Measurements from ENCODE around the gene FAM13A.

FAM13A gene

DNA sequence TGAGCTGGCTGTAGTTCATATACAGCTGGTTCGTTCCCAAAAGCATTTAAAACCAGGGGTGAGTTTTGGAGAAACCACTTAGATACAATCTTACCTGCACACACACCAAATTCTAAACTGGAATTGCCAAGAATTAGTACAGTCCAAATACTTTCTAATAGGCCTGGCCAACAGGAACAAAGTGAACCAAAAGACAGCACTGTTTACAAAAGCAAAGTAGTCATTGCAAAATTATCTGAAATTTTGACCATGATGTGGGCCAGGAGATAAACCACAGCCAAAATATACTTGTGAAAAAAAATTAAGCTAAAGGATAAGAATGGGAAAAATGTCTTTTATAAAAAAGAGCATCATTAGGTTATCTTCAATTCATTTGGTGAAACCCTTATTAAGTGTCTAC is 321.4 kb downstream of the FAM13A start:
- in situ Hi-C loops (cut with MboI; ENCODE audit: low sequenced_read_pairs) = no loop called here

DNA sequence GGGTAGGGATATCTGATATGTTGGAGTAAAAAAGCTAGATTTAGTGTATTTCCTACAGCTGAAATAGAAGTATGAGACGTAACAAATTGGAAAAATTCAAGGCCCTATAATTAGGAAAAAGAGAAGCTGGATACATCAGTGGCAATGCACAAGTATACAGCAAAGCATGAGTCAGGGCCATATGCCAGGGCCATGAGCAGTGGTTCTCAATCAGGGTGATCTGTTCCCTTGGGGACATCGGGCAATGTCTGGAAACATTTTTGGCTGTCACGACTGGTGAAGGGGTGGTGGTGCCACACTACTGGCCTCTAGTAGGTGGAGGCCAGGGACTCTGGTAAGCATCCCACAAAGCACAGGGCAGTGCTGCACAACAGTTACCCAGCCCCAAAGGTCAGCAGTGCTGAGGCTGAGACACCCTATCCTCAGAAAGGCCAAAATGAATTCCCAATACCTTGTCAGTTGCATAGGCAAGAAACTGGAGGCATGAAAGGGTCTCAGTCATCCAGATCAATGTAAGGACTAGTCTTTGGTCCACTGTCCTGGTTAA is 322.5 kb downstream of the FAM13A start:
- in situ Hi-C loops (cut with MboI; ENCODE audit: low sequenced_read_pairs) = no loop called here

DNA sequence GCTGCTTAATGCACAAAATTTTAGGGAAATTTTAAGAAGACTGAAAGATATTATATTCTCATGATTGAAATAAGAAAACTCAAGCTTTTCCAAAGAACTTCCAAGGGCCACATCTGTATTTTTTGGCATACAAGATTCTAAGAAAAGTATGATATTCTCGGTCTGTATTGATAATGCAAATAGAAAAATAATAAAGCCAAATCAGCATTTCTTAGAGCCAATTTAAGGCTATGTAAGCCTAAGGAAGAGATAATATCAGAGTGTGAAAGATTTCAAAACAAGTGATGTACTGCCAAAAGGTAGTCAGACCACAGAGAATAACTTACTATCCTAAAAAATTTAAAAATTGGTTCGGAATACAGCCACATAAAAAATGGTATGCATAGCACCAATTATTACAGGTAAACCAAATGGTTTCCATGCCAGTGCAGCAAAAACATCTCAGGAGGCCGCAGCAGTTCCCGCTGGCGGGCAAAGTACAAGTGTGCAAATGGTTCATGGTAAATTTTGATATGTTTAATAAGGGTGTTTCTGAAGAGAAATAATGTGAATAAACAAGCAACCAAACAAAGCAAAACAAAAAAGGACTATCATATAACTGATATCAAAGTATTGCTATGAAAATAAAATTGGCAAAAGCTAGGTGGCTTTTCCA is 324.1 kb downstream of the FAM13A start:
- in situ Hi-C loops (cut with MboI; ENCODE audit: low sequenced_read_pairs) = no loop called here

DNA sequence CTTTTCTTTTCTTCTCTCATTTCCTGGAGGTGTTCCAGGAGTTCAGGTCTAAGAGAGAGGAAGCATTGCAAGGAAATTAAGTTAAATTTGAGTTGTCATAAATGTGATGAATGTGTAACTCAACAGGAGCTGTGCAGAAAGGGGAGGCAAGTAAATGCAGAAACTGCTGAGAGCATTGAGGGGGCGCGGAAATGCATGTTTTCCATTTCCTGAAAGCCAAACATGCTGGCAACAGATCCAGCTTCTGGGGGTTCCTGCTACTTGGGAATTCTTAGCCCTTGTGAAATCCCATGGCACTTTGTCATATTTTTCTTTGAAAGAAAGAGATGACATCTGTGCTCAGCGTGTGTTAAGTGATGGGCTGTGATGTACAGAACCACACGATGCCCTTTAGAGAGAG is 325.6 kb downstream of the FAM13A start:
- in situ Hi-C loops (cut with MboI; ENCODE audit: low sequenced_read_pairs) = no loop called here

DNA sequence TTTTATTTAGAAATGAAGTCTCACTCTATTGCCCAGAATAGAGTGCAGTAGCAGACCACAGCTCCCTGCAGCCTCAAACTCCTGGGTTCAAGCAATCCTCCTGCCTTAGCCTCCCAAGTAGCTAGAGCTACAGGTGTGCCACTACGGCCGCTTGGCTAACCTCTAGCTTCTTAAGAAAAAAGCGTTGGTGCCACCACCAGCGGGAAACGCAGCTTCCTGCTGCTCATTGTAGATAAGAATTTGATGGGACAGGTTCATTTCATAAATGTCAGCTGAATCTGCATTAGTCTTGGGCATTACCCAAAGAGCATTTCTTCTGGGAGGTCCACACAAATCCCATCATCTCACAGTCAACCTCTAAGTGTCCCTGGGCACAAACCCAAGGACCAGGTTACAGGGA is 326.2 kb downstream of the FAM13A start:
- in situ Hi-C loops (cut with MboI; ENCODE audit: low sequenced_read_pairs) = no loop called here

DNA sequence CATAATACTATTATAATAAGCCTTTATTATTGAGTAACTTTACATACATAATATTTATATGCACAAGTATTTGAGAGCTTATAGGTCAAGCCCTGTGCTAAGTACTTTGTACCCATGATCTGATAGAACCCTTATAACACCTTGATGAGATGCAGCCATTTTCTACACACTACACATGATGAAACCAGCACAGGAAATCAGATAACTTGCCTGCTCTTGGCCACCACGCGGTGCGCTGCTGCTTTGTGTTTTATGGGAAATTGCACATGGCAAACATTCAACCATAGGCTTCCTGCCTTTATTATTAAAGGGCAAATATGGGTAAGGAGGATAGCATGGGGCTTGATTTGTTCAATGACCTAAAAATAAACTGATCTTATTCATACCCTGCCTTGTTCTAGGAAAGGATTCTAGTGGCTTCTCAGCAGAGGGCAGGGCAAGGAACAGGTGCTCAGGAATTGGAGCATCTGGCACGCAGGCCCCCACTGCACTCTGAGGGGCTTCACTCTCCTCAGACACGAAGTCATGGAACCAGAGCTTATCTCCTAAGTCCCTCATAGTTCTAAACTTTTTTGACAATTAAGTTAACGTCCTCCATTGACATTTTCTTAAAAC is 327.7 kb downstream of the FAM13A start:
- in situ Hi-C loops (cut with MboI; ENCODE audit: low sequenced_read_pairs) = no loop called here

DNA sequence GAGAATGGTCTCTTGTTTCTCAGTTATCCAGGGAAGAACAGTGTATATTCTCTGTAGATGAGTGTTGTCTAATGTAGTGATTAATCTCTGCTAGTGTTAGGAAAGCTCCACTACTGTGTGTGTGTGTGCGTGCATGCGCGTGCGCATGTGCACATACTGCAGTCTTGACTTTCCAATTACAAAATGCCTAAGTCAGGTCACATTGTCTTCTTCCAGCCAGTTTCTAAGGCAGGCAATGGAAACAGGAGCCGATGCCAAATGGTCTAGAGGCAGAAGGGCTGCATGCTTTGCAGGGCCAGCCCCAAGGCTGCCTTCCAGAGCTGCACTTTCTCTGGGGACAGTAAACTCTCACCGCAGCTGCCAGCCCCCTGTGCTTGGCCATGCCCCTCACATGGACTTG is 328.8 kb downstream of the FAM13A start:
- in situ Hi-C loops (cut with MboI; ENCODE audit: low sequenced_read_pairs) = no loop called here

DNA sequence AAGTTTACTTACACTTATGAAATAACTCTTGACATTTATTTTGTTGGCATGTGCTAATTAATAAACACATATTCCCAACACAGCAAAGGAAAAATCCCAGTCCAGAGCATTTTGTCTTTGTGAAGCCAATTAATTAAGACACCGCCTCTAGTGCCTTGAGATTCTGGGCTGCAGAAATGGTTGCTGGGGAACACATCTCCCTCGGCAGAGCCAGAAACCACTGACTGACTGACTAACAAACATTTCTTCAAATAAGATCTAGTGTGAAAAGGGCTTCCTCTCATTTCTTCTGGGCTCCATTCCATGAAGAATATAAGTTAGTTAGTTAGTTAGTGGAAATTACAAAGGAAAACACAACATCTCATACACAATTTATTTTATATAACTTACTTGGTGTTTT is 331.0 kb downstream of the FAM13A start:
- in situ Hi-C loops (cut with MboI; ENCODE audit: low sequenced_read_pairs) = no loop called here

DNA sequence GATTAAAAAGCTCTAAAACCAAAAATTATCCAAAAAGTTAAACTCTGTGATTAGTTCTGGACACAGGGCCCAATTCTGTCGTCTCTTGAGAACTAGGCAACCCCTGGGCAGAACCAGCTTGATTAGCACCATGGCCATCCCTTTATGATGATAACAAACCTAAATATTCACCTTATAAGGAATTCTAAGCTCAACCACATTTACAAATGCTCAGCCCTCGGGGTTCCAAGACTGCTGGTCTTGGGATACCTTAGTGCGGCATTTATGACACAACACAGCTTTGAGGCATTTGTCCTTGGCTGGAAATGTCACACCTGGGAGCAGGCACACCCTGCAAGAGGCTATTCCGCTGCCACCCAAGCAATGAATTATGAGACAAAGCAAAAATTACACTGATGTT is 331.8 kb downstream of the FAM13A start:
- in situ Hi-C loops (cut with MboI; ENCODE audit: low sequenced_read_pairs) = no loop called here

DNA sequence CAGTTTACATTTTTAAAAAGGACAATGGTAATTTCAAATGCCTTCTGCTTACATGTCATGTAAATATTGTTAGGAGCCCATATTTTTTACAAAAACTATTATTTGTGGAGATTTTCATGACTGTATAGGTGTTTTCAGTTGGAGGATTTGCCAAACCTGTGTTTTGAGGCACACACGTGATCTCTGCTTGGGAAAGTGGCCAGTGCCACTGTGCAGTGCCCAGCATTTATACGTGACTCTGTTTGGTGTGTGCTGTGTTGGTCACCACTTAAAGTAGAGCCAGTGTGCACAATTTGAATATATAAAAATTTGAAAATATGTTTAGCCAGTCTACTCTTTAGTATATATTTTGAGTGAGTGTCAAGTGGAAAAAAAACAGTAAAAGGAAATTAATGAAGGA is 332.6 kb downstream of the FAM13A start:
- in situ Hi-C loops (cut with MboI; ENCODE audit: low sequenced_read_pairs) = no loop called here

DNA sequence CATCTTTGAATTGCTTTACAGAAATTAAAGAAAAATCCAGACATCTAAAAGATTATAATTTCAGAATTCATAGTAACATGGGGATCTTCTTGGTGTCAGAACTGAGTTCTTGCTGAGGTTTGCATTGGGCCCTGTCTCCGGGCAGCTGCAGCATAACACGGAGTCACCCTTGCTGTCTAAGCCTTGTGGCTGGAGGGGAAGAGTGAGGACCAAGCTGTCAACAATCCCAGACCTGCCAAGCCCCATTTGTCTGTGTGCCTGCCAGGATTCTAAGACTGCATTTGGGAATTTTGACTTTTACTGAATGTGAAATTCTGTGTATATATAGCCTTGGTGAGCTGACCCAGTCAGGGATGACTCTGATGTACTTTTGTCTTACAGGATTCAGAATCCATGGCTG is 334.2 kb downstream of the FAM13A start:
- in situ Hi-C loops (cut with MboI; ENCODE audit: low sequenced_read_pairs) = no loop called here

DNA sequence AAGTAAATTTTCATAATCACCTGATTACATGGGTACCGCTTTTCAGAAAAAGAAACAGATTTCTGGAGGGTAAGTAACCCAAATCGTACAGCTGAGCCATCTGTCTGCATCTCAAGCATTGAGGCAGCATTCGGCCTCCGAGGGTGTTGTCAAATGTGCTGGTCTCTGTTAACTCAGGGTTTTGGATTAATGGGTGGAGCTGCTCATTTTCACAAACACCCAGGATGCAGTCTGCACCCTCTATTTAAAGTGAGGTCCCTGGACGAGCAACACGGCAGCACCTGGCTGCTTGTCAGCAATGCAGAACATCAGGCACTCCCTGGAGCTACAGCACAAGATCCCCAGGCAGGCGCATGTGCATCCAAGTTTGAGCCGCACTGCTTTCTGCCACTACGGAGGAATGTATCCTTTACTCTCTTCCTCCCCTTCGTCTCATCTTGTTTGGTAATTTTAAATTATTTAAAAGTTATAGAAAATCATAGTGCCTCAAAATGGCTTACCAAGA is 334.7 kb downstream of the FAM13A start:
- in situ Hi-C loops (cut with MboI; ENCODE audit: low sequenced_read_pairs) = no loop called here

DNA sequence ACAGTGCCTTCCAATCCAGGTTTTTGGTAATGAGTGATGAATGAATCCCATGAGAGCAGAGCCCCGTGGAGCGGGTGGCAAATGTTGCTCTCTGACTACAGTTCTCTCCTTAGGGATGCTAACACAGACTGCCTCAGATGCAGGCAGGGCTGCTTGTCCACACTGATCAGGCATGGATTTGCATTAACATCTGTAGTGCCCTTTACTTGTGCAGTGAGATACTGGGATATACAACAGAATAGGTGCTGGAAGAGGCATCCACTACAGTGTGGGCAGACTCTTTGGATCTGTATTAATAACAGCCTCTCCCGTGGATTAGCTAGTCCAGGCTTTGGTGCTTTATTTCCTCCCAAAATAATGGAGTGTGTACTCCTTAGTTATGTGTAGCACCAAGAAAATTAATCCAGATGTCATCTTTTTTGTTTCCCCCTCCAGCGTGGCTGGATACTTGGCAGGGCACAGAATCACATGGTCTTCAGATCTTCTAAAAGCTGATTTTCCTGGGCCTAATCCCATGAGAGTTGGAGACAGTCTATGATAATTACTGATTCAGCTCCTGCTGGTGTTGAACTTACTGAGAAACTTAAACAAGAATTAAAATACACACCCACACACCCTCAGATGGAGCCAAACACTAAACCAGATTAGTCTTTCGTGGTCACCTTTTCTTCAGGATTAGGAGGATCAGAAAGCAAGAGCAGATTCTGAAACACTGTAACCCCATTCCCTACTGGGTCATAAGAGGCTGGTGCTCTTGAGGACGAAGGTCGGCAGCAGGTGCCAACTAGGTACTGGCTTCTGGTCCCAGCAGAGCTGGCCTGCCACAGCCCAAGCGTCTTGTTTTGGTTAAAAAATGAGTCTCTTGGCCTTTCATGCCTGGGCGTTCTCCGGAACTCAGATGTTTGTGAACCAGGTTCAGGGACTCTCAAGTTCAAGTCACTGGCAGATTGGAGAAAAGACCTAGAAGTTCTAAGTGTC is 336.2 kb downstream of the FAM13A start:
- in situ Hi-C loops (cut with MboI; ENCODE audit: low sequenced_read_pairs) = no loop called here

DNA sequence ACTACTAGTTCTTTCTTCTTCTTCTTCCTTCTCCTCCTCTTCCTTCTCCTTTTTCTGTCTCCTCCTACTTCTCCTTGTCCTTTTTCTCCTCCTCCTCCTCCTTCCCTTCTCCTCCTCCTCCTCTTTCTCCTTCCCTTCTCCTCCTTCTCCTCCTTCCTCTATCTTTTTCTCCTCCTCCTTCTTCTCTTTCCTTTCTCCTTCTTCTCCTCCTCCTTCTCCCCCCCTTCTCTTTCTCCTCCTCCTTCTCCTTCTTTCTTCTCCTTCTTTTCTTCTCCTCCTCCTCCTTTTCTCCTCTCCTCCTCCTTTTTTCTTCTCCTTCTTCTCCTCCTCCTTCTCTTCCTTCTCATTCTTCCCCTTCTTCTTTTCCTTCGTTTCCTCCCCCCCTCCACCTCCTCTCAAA is 337.6 kb downstream of the FAM13A start:
- in situ Hi-C loops (cut with MboI; ENCODE audit: low sequenced_read_pairs) = no loop called here

DNA sequence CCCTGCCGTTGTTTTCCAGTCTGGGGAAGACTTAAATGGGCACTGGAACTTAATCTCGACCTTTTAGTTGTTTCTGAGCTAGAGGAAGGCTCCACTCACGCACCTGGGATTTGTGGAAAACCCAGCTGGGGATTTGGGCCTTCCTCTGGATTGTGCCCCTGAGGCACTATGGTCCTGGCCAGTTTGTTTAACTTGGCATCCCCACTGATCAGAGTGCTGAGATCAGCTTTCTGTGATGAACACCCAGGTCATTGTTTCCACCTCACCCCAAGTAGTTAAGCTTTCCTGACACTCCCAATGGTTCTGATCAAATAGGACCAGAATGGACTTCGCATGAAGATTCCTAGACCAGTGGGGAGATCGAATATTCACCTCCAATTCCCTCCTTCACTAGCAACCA is 338.9 kb downstream of the FAM13A start:
- in situ Hi-C loops (cut with MboI; ENCODE audit: low sequenced_read_pairs) = no loop called here

DNA sequence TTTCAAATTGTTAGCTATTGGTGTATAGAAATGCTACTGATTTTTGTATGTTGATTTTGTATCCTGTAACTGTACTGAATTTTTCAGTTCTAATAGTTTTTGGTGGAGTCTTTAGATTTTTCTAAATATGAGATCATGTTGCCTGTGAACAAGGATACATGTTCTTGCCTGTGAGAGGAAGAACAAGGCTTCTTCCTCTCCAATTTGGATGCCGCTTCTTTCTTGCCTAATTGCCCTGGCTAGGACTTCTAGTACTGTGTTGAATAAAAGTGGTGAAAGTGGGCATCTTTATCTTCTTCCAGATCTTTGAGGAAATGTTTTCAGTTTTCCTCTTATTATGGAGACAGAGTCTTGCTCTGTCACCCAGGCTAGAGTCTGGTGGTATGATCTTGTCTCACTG is 343.2 kb downstream of the FAM13A start:
- in situ Hi-C loops (cut with MboI; ENCODE audit: low sequenced_read_pairs) = no loop called here

DNA sequence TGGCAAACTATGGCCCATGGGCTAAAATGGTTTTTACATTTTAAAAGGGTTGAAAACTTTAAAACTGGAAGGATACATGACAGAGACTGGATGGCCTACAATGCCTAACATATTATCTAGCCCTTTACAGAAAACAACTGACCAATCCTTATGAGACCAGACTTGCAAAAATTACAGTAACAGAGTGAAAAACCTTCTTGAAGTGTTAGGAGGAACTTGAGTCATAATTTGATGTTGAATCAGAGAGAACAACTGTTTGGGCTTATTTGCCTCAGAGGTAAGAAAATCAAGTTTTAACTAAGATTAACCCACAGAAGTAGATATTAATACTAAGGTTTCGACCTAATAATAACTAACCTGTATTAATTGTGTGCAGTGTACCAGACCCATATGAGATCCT is 347.0 kb downstream of the FAM13A start:
- in situ Hi-C loops (cut with MboI; ENCODE audit: low sequenced_read_pairs) = no loop called here

DNA sequence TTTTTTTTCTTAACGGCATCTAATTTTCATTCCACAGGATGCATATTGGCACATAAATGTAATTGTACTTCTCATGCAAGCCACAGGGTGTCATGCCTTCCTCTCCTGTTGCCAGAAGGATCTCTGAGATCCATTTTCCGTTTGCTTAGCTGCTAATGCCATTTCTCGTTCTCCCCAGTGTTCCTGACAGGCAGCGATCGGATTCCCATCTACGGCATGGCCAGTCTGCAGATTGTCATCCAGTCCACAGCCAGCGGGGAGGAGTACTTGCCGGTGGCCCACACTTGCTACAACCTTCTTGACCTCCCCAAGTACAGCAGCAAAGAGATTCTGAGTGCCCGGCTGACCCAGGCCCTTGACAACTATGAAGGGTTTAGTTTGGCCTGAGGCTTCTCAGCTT is 350.4 kb downstream of the FAM13A start:
- in situ Hi-C loops (cut with MboI; ENCODE audit: low sequenced_read_pairs) = no loop called here

DNA sequence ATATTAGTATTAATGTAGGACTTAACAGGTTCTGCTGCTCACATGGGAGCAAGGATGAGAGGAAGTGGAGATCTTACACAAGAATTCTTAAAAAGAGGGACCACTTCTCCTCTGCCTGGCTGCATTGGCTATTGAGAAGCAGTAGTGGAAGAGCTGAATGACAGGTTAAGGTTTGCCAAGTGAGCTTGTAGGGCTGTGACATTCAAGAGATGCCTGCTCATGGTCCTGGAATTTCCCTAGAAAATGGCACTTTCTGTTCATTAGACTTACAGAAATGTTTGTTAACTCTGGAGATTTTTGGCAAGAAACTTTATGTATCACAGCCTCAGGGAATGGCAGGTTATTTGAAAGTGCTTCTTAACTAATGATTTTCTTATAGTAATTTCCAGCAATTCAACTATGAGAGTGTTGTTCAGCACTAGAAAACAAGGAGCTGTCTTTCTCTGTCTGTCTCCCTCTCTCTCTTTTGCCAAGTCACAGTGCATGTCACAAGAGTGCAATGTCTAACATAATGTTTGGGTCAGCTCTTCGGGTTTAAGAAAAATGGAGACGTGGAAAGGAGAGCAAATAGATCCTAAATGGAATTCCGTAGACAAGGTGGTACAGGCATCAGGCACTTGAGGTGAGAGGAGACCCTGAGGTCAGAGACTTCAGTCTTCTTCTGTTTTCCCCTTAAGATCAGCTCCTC is 351.0 kb downstream of the FAM13A start:
- in situ Hi-C loops (cut with MboI; ENCODE audit: low sequenced_read_pairs) = no loop called here

DNA sequence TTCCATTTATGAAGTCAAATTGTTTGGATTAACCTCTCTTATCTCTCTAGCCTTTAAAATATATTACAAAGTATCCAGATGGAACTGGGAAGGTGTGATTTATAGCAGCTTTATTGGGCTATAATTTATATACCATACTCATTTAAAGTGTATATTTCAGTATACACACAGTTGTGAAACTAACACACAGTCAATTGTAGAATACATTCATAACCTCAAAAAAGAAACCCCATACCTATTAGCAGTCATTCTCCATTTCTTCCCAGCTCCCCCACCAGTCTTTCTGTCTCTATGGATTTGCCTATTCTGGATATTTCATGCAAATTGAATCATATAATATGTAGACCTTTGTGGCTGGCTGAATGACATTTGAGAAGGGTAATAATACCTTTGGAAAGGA is 351.8 kb downstream of the FAM13A start:
- in situ Hi-C loops (cut with MboI; ENCODE audit: low sequenced_read_pairs) = no loop called here

DNA sequence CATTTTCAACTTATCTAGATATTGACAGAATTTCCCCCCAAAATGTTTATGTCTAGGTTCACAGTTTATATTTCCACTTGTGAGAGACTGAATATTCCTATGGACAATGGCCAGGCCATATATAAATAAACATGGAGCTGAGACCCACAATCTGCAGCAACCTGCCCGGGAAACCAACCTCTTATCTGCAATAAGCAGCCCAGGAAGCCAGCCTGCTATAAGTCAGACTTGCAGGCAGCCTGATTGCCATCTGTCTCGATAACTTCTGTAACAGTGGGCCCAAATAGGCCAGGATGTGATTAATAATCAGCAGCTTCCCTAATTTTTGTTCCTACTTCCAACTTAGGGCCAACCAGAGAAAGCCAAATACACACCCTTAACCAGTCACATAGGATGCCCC is 354.2 kb downstream of the FAM13A start:
- in situ Hi-C loops (cut with MboI; ENCODE audit: low sequenced_read_pairs) = no loop called here

Data from HL-60/S4 treated with retinoic acid at 250 ng/mL for 4 days and 3 days (cell line).